ENCODE results near the gene TMX4. TPM values are rescaled to one million over a fixed set of nuclear protein-coding genes. Genes with fewer than 3 reads are reported as not detected.
"Not testable (repeated sequence)": the region's sequence is repeated elsewhere in the genome, so short reads cannot be mapped to it uniquely, and the experiment has no call there.

Gene TMX4
- total RNA-seq, 1 experiment from 2014 or later: 29.8 TPM

DNA sequence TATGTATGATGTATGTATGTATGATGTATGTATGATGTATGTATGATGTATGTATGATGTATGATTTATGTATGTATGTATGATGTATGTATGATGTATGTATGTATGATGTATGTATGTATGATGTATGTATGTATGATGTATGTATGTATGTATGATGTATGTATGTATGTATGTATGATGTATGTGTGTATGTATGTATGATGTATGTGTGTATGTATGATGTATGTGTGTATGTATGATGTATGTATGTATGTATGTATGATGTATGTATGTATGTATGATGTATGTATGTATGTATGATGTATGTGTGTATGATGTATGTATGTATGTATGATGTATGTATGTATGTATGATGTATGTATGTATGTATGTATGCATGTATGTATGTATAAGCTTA is 12.0 kb upstream of the TMX4 start:
- DNase-seq (ENCODE audit: low read depth, low spot score); in situ Hi-C loops (cut with HindIII; ENCODE audit: low pct_unique_long_range_greater_than_20kb, low sequenced_read_pairs): not testable (repeated sequence)

DNA sequence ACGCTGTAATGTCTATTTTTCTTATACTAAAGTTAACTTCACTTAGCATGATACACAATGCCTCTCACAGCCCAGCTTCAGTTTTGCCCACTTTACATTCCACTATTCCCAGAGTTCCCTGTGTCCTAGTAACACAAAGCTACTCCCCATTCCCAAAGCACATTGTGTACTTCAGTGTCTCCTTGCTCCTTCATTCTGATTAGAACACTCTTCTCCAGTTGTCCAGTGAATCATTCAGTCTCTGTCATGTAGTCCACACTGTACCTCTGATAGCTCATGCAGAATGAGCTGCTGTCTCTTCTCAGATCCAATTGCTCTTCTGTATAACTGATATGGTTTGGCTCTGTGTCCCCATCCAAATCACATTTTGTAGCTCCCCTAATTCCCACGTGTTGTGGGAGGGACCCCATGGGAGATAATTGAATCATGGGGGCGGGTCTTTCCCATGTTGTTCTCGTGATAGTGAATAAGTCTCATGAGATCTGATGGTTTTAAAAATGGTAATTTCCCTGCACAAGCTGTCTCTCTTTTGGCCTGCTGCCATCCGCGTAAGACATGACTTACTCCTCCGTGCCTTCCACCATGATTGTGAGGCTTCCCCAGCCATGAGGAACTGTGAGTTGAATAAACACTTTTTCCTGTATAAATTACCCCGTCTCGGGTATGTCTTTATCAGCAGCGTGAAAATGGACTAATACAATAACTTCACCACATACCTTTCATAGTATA is 2.1 kb upstream of the TMX4 start:
- in situ Hi-C loops (cut with HindIII; ENCODE audit: low pct_unique_long_range_greater_than_20kb, low sequenced_read_pairs): no loop called here
- DNase-seq (ENCODE audit: low read depth, low spot score): no peak

GRCh38 chr20:8020314-8021079 is 936 bp upstream of the TMX4 start:
- in situ Hi-C loops (cut with HindIII; ENCODE audit: low pct_unique_long_range_greater_than_20kb, low sequenced_read_pairs): no loop called here
- DNase-seq (ENCODE audit: low read depth, low spot score): peak; percentile 95

DNA sequence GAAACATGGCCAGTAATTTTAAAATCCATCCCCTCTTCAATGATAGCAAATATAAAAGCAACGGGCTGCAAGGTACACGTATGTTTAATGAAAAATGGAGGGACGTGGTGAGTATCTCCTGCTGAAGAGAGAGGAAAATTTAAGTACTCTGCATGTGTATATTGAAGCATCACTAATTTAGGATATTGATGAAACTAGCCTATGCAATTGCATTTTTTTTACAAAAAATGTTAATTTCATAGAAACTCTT is 362 bp upstream of the TMX4 start:
- in situ Hi-C loops (cut with HindIII; ENCODE audit: low pct_unique_long_range_greater_than_20kb, low sequenced_read_pairs): no loop called here
- DNase-seq (ENCODE audit: low read depth, low spot score): no peak

DNA sequence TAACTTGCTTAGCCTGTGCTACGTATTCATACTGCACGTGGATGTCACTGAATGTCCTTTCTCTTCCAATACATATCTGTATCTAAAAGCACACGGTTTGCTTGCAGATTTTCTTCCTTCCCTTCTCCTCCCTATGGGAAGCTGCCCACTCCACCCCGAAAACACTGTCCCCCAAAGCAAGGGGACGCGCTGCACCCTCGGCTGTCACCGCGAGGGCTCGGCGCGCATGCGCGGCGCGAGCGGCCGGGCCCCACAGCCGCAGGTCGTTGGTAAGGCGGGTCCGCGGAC is 659 bp downstream of the TMX4 start:
- in situ Hi-C loops (cut with HindIII; ENCODE audit: low pct_unique_long_range_greater_than_20kb, low sequenced_read_pairs): no loop called here
- peak; percentile 66 for DNase-seq (ENCODE audit: low read depth, low spot score)

DNA sequence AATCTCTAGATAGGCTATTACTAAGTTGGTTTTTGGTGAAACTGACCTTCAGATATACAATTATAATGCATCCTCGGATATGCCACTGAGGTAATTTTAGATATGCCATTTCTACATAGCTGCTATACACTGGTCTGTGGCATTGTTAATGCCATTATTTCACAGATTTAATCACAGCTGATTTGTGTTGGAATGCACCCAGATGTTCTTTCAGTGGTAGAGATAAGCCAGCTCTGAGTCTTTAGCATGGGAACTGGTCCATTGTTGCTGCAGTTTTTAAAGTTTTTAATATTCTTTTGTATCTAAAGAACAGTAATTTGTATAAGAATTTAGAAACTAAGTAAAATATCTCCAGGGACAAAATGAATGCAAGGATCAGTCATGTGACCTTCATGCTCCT is 6.8 kb downstream of the TMX4 start:
- in situ Hi-C loops (cut with HindIII; ENCODE audit: low pct_unique_long_range_greater_than_20kb, low sequenced_read_pairs): no loop called here
- DNase-seq (ENCODE audit: low read depth, low spot score): no peak

DNA sequence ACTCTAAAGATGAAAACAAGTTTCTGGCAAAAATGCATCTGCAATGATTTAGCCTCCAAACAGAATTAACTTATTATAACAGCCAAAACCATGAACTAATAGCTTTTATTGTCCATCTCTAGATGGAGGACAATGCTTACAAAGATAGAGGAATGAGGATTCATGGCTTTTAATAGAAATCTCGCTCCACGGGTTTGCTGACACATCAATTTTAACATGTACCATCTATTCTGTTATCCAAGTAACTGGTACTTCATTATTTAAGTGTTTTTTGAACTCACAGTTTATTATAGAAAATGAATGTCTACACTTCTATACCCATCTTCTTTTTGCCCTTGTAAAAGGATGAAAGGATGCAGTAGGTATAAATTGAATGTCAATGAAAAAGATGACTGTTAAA is 10.8 kb downstream of the TMX4 start:
- no peak for DNase-seq (ENCODE audit: low read depth, low spot score)
- in situ Hi-C loops (cut with HindIII; ENCODE audit: low pct_unique_long_range_greater_than_20kb, low sequenced_read_pairs): no loop called here

GRCh38 chr20:8007490-8007889 is 12.1 kb downstream of the TMX4 start:
- no peak for DNase-seq (ENCODE audit: low read depth, low spot score)
- in situ Hi-C loops (cut with HindIII; ENCODE audit: low pct_unique_long_range_greater_than_20kb, low sequenced_read_pairs): no loop called here

DNA sequence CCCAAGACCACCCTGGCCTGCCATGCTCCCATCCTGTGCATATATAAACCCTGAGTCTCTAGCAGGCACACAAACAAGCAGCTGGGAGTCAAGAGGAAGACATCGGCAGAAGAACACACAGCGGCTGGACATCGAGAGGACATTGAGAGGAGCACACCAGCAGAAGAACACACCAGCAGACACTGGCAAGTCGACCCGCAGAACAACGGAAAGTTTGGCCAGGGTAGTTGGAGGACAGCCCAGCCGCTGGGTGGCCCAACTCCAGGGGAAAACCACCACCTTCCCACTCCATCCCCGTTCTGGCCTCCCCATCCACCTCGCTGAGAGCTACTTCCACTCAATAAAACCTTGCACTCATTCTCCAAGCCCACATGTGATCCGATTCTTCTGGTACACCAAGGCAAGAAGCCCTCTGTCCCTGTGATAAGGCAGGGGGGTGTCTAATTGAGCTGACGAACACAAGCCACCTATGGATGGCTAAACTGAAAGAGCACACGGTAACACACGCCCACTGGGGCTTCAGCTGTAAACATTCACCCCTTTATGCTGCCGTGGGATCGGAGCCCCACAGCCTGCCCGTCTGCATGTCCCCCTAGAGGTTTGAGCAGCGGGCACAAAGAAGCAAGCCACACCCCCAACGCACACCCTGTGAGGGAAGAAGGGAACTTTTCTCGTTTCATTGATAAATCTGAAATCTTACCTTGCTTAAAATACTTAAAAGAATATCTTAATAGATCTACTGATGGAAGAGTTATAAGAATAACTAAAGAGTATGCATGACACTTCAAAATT is 13.8 kb downstream of the TMX4 start:
- in situ Hi-C loops (cut with HindIII; ENCODE audit: low pct_unique_long_range_greater_than_20kb, low sequenced_read_pairs): no loop called here
- no peak for DNase-seq (ENCODE audit: low read depth, low spot score)

DNA sequence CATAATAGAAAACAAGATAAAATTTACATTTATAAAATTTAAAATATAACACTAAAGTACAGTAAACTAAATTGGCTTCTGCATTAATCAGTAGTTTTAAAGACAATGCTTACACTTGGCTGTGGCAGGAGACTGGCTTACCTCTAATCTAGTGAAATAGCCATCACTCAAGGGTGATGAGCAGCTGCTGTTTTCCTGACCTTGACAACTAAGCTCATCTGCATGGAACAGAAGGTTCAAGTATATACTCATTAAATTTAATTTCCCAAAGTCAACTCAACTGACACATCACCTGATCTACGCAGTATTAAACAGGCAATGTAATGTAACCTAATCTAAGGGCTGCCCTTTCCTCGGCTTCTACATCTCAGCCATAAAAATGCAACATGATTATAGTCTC is 14.5 kb downstream of the TMX4 start:
- in situ Hi-C loops (cut with HindIII; ENCODE audit: low pct_unique_long_range_greater_than_20kb, low sequenced_read_pairs): no loop called here
- DNase-seq (ENCODE audit: low read depth, low spot score): no peak

- no peak for DNase-seq (ENCODE audit: low read depth, low spot score)
- in situ Hi-C loops (cut with HindIII; ENCODE audit: low pct_unique_long_range_greater_than_20kb, low sequenced_read_pairs): no loop called here
Measured at GRCh38 chr20:8002056-8002455, 17.5 kb downstream of the TMX4 start.

- DNase-seq (ENCODE audit: low read depth, low spot score): no peak
- in situ Hi-C loops (cut with HindIII; ENCODE audit: low pct_unique_long_range_greater_than_20kb, low sequenced_read_pairs): no loop called here
Measured at GRCh38 chr20:8000796-8001195, 18.8 kb downstream of the TMX4 start.

DNA sequence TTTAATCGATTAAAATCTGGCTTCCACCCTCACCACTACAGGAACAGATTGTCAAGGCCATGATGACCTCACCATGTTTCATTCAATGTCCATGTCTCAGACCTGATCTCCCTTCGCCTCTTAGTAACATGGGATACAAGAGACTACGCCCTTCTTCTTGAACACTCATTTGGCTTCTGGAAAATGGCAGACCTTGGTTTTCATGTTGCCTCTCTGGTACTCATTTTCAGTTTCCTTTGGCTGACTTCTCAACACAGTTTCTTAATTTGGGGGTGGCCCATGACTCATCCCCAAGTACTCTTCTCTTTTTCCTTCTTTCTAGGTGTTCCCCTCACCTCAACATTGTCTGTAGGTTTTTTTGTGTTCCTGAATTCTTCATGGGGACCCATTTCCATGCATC is 22.7 kb downstream of the TMX4 start:
- in situ Hi-C loops (cut with HindIII; ENCODE audit: low pct_unique_long_range_greater_than_20kb, low sequenced_read_pairs): no loop called here

GRCh38 chr20:7994809-7995208 is 24.8 kb downstream of the TMX4 start:
- in situ Hi-C loops (cut with HindIII; ENCODE audit: low pct_unique_long_range_greater_than_20kb, low sequenced_read_pairs): no loop called here
- no peak for DNase-seq (ENCODE audit: low read depth, low spot score)

More for the DNA sequence above, 22.7 kb downstream of the TMX4 start:
- DNase-seq (ENCODE audit: low read depth, low spot score): no peak

GRCh38 chr20:7993703-7994102 is 25.9 kb downstream of the TMX4 start:
- in situ Hi-C loops (cut with HindIII; ENCODE audit: low pct_unique_long_range_greater_than_20kb, low sequenced_read_pairs): no loop called here
- no peak for DNase-seq (ENCODE audit: low read depth, low spot score)

GRCh38 chr20:7993238-7993637 is 26.3 kb downstream of the TMX4 start:
- in situ Hi-C loops (cut with HindIII; ENCODE audit: low pct_unique_long_range_greater_than_20kb, low sequenced_read_pairs): no loop called here
- DNase-seq (ENCODE audit: low read depth, low spot score): no peak

DNA sequence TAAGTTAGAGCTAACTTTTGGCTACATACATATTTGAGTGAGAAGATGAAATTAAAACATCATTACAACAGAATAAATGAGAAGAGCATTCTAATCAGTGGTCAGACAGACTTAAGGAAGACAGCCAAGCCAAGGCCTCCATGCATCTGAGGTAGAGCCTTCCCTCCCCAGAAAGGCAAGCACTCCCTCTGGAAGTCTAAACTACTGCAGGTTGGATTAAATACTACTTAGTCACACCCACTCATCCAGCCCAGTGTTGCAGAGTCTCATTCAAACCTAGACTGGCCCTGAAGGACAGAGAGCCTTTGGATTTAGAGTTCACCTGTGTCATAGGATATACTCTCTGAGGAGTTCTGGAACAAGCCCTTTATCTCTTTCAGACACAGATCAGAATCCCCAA is 29.2 kb downstream of the TMX4 start:
- in situ Hi-C loops (cut with HindIII; ENCODE audit: low pct_unique_long_range_greater_than_20kb, low sequenced_read_pairs): no loop called here
- no peak for DNase-seq (ENCODE audit: low read depth, low spot score)

- in situ Hi-C loops (cut with HindIII; ENCODE audit: low pct_unique_long_range_greater_than_20kb, low sequenced_read_pairs): no loop called here
- DNase-seq (ENCODE audit: low read depth, low spot score): peak; percentile 41
Measured at GRCh38 chr20:7989379-7989778, 30.2 kb downstream of the TMX4 start.

- in situ Hi-C loops (cut with HindIII; ENCODE audit: low pct_unique_long_range_greater_than_20kb, low sequenced_read_pairs): no loop called here
- DNase-seq (ENCODE audit: low read depth, low spot score): no peak
Measured at GRCh38 chr20:7985916-7986315, 33.6 kb downstream of the TMX4 start.

All from SK-MEL-5 (cell line).